ENCODE measurements around the gene COQ10A. TPM values are rescaled to one million over a fixed set of nuclear protein-coding genes. Genes with fewer than 3 reads are reported as not detected.
"Not testable (repeated sequence)": the region's sequence is repeated elsewhere in the genome, so short reads cannot be mapped to it uniquely, and the experiment has no call there.

COQ10A gene
- total RNA-seq, 2 experiments from 2014 or later = 5.2 to 7.5 TPM

GRCh38 chr12:56272468-56272867, 5.7 kb downstream of the COQ10A start:
- H3K27me3 Mint-ChIP-seq; DNase-seq; POLR2A ChIA-PET; H3K27ac Mint-ChIP-seq; intact Hi-C loops (cut with DNase I, micrococcal nuclease); H3K4me3 Mint-ChIP-seq; ATAC-seq; H3K9me3 Mint-ChIP-seq (ENCODE audit: low read depth); H3K4me1 Mint-ChIP-seq: not testable (repeated sequence)
- CTCF ChIA-PET = interaction anchor here (0.6 kb wide), 1 partner anchor 213 kb away, joined by 3 read pairs; no protein-coding TSS in a partner anchor
- peaks cover 32% of the 10 kb centered on the region for H3K36me3 Mint-ChIP-seq (ENCODE audit: low read depth)

GRCh38 chr12:56274299-56274698, 7.6 kb downstream of the COQ10A start:
- intact Hi-C loops (cut with DNase I, micrococcal nuclease) = no loop called here
- no peaks in the 10 kb centered on the region for H3K4me1 Mint-ChIP-seq
- peaks cover 39% of the 10 kb centered on the region for H3K36me3 Mint-ChIP-seq (ENCODE audit: low read depth)
- no peak overlapping the region for H3K27ac Mint-ChIP-seq
- ATAC-seq (no peak), DNase-seq (no peak)
- CTCF ChIA-PET = no interaction called here
- H3K27me3 Mint-ChIP-seq = no peaks in the 10 kb centered on the region
- no peak overlapping the region for H3K4me3 Mint-ChIP-seq
- H3K9me3 Mint-ChIP-seq (ENCODE audit: low read depth) = no peaks in the 10 kb centered on the region
- POLR2A ChIA-PET = no interaction called here

- POLR2A ChIA-PET = no interaction called here
- Mint-ChIP-seq H3K27me3 (no peaks in the 10 kb centered on the region), H3K9me3 (ENCODE audit: low read depth) (no peaks in the 10 kb centered on the region), H3K4me1 (no peaks in the 10 kb centered on the region), H3K27ac (no peak overlapping the region), H3K4me3 (no peak overlapping the region), H3K36me3 (ENCODE audit: low read depth) (peaks cover 49% of the 10 kb centered on the region)
- DNase-seq (no peak), ATAC-seq (no peak)
- CTCF ChIA-PET = interaction anchor here (0.8 to 1.1 kb wide), 5 partner anchors 16 to 186 kb away, joined by 3 to 4 read pairs (median 3); partner anchors contain the start of gene ANKRD52
- intact Hi-C loops (cut with DNase I, micrococcal nuclease) = no loop called here
Observed at GRCh38 chr12:56278905-56279304, 12.2 kb downstream of the COQ10A start.

GRCh38 chr12:56280849-56281248, 14.1 kb downstream of the COQ10A start:
- Mint-ChIP-seq H3K27me3 (no peaks in the 10 kb centered on the region), H3K36me3 (ENCODE audit: low read depth) (peaks cover 47% of the 10 kb centered on the region), H3K27ac (peak overlapping the region; percentile 47), H3K4me3 (no peak overlapping the region), H3K9me3 (ENCODE audit: low read depth) (no peaks in the 10 kb centered on the region), H3K4me1 (no peaks in the 10 kb centered on the region)
- ChIA-PET POLR2A (interaction anchor here (0.6 kb wide), 1 partner anchor 91 kb away, joined by 3 read pairs; no protein-coding TSS in a partner anchor), CTCF (interaction anchor here (0.7 kb wide), 1 partner anchor 322 kb away, joined by 4 read pairs; no protein-coding TSS in a partner anchor)
- ATAC-seq (no peak), DNase-seq (no peak)
- intact Hi-C loops (cut with DNase I, micrococcal nuclease) = no loop called here

- intact Hi-C loops (cut with DNase I, micrococcal nuclease) = no loop called here
- DNase-seq (no peak), ATAC-seq (no peak)
- peak overlapping the region; percentile 15 for H3K27ac Mint-ChIP-seq
- peaks cover 52% of the 10 kb centered on the region for H3K36me3 Mint-ChIP-seq (ENCODE audit: low read depth)
- ChIA-PET POLR2A (interaction anchor here (1.8 kb wide), 1 partner anchor 10 kb away, joined by 5 read pairs; no protein-coding TSS in a partner anchor), CTCF (no interaction called here)
- no peaks in the 10 kb centered on the region for H3K27me3 Mint-ChIP-seq
- no peaks in the 10 kb centered on the region for H3K9me3 Mint-ChIP-seq (ENCODE audit: low read depth)
- no peak overlapping the region for H3K4me3 Mint-ChIP-seq
- no peaks in the 10 kb centered on the region for H3K4me1 Mint-ChIP-seq
Observed at GRCh38 chr12:56282030-56282429, 15.3 kb downstream of the COQ10A start.

- Mint-ChIP-seq H3K4me1 (no peaks in the 10 kb centered on the region), H3K36me3 (ENCODE audit: low read depth) (peaks cover 51% of the 10 kb centered on the region), H3K27me3 (no peaks in the 10 kb centered on the region), H3K4me3 (no peak overlapping the region), H3K9me3 (ENCODE audit: low read depth) (no peaks in the 10 kb centered on the region), H3K27ac (peak overlapping the region; percentile 15)
- ATAC-seq (no peak), DNase-seq (no peak)
- ChIA-PET POLR2A (interaction anchor here (1.8 kb wide), 1 partner anchor 9 kb away, joined by 5 read pairs; no protein-coding TSS in a partner anchor), CTCF (no interaction called here)
- intact Hi-C loops (cut with DNase I, micrococcal nuclease) = no loop called here
Observed at GRCh38 chr12:56282579-56282978, 15.8 kb downstream of the COQ10A start.

GRCh38 chr12:56284263-56284662, 17.5 kb downstream of the COQ10A start:
- CTCF ChIA-PET = interaction anchor here (1.4 to 1.7 kb wide), 2 partner anchors 18 to 96 kb away, joined by 3 to 4 read pairs; partner anchors contain the start of gene COQ10A

GRCh38 chr12:56286044-56286830, 19.5 kb downstream of the COQ10A start:
- H3K4me3 Mint-ChIP-seq = no peak overlapping the region
- ChIA-PET POLR2A (no interaction called here), CTCF (interaction anchor here (0.6 to 1.3 kb wide), 5 partner anchors 23 to 187 kb away, joined by 3 to 4 read pairs (median 3); partner anchors contain the start of gene STAT2)
- no peaks in the 10 kb centered on the region for H3K27me3 Mint-ChIP-seq
- peaks cover 9% of the 10 kb centered on the region for H3K4me1 Mint-ChIP-seq
- no peaks in the 10 kb centered on the region for H3K9me3 Mint-ChIP-seq (ENCODE audit: low read depth)
- no peak overlapping the region for H3K27ac Mint-ChIP-seq
- ATAC-seq (no peak), DNase-seq (no peak)
- intact Hi-C loops (cut with DNase I, micrococcal nuclease) = no loop called here
- peaks cover 52% of the 10 kb centered on the region for H3K36me3 Mint-ChIP-seq (ENCODE audit: low read depth)

More at GRCh38 chr12:56284263-56284662, 17.5 kb downstream of the COQ10A start:
- H3K4me3 Mint-ChIP-seq; intact Hi-C loops (cut with DNase I, micrococcal nuclease); H3K27me3 Mint-ChIP-seq; H3K4me1 Mint-ChIP-seq; ATAC-seq; H3K27ac Mint-ChIP-seq; DNase-seq; H3K9me3 Mint-ChIP-seq (ENCODE audit: low read depth): not testable (repeated sequence)
- POLR2A ChIA-PET = interaction anchor here (0.6 kb wide), 1 partner anchor 351 kb away, joined by 8 read pairs; no protein-coding TSS in a partner anchor
- peaks cover 48% of the 10 kb centered on the region for H3K36me3 Mint-ChIP-seq (ENCODE audit: low read depth)

GRCh38 chr12:56288705-56289387, 22.1 kb downstream of the COQ10A start:
- intact Hi-C loops (cut with DNase I, micrococcal nuclease) = no loop called here
- H3K27me3 Mint-ChIP-seq = no peaks in the 10 kb centered on the region
- no peak overlapping the region for H3K4me3 Mint-ChIP-seq
- peaks cover 24% of the 10 kb centered on the region for H3K4me1 Mint-ChIP-seq
- H3K27ac Mint-ChIP-seq = no peak overlapping the region
- H3K9me3 Mint-ChIP-seq (ENCODE audit: low read depth) = no peaks in the 10 kb centered on the region
- DNase-seq (no peak), ATAC-seq (no peak)
- POLR2A ChIA-PET = interaction anchor here (0.7 to 1.0 kb wide), 2 partner anchors 10 to 54 kb away, joined by 3 to 5 read pairs; no protein-coding TSS in a partner anchor
- peaks cover 35% of the 10 kb centered on the region for H3K36me3 Mint-ChIP-seq (ENCODE audit: low read depth)
- CTCF ChIA-PET = interaction anchor here (0.6 to 1.4 kb wide), 6 partner anchors 9 to 209 kb away, joined by 3 to 4 read pairs (median 4); no protein-coding TSS in a partner anchor

GRCh38 chr12:56293795-56294194, 27.1 kb downstream of the COQ10A start:
- intact Hi-C loops (cut with DNase I, micrococcal nuclease) = no loop called here
- POLR2A ChIA-PET = interaction anchor here (0.5 to 0.6 kb wide), 2 partner anchors 223 to 540 kb away, joined by 3 read pairs; no protein-coding TSS in a partner anchor
- no peak overlapping the region for H3K4me3 Mint-ChIP-seq
- ATAC-seq (no peak), DNase-seq (no peak)
- no peaks in the 10 kb centered on the region for H3K27me3 Mint-ChIP-seq
- no peak overlapping the region for H3K27ac Mint-ChIP-seq
- CTCF ChIA-PET = no interaction called here
- H3K9me3 Mint-ChIP-seq (ENCODE audit: low read depth) = no peaks in the 10 kb centered on the region
- H3K4me1 Mint-ChIP-seq = peaks cover 55% of the 10 kb centered on the region
- peaks cover 45% of the 10 kb centered on the region for H3K36me3 Mint-ChIP-seq (ENCODE audit: low read depth)

GRCh38 chr12:56296295-56296694, 29.6 kb downstream of the COQ10A start:
- intact Hi-C loops (cut with DNase I, micrococcal nuclease) = no loop called here
- H3K36me3 Mint-ChIP-seq (ENCODE audit: low read depth) = peaks cover 35% of the 10 kb centered on the region
- no peak overlapping the region for H3K27ac Mint-ChIP-seq
- peaks cover 59% of the 10 kb centered on the region for H3K4me1 Mint-ChIP-seq
- no peak overlapping the region for H3K4me3 Mint-ChIP-seq
- ATAC-seq = no peak
- no peak for DNase-seq
- ChIA-PET POLR2A (no interaction called here), CTCF (interaction anchor here (0.6 to 1.6 kb wide), 3 partner anchors 25 to 193 kb away, joined by 3 to 5 read pairs (median 4); no protein-coding TSS in a partner anchor)
- H3K27me3 Mint-ChIP-seq = no peaks in the 10 kb centered on the region
- no peaks in the 10 kb centered on the region for H3K9me3 Mint-ChIP-seq (ENCODE audit: low read depth)
